GM18861 (cell line): ENCODE measurements around the gene ESRRA.

Experiments
- ATAC-seq: cut with Tn5 transposase; IDR thresholded peaks from one replicate; pipeline ENCODE4 v1.9.1; 2021; ENCODE audit not compliant: unreplicated experiment

ESRRA gene

DNA sequence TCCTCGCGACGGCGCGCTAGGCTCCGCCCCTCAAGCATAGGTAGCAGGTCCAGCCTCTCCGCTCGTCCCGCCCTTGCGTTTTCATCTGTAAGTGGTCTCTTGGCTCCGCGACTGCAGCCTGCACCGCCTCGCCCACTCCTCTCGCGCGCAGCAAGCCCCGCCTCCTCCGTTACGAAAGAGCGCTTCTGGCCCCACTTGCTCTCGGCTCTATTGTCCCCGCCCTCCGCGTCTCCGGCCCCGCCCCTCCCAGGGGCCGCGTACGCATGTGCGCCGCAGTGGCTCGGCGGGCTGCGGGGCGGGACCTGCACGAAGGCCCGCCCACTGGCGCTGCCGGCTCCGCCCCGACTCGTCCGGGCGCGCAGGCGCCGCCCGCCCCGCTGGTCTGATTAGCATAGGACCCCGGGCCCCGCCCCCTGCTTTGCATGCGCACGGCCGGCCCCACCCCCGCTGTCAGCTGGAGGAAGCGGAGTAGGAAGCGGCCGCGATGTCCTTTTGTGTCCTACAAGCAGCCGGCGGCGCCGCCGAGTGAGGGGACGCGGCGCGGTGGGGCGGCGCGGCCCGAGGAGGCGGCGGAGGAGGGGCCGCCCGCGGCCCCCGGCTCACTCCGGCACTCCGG, at the start of gene ESRRA:
Gene ESRRA, plus strand, starts transcription at position 450 of the 616 bp plus-strand sequence. CDS start 1,656 bp downstream, outside the sequence.
- peak; percentile 64 for ATAC-seq

DNA sequence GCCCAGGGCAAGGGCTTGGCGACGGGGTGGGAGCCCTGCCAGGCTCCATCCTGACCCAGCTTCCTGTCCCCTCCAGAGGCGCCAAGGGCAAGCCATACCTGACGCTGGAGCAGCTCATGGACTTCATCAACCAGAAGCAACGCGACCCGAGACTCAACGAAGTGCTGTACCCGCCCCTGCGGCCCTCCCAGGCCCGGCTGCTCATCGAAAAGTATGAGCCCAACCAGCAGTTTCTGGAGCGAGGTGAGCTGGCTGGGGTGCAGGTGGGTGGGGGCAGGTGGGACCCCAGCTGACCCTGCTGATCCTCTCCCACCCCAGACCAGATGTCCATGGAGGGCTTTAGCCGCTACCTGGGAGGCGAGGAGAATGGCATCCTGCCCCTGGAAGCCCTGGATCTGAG, 49.0 kb upstream of the ESRRA start:
- no peak for ATAC-seq

DNA sequence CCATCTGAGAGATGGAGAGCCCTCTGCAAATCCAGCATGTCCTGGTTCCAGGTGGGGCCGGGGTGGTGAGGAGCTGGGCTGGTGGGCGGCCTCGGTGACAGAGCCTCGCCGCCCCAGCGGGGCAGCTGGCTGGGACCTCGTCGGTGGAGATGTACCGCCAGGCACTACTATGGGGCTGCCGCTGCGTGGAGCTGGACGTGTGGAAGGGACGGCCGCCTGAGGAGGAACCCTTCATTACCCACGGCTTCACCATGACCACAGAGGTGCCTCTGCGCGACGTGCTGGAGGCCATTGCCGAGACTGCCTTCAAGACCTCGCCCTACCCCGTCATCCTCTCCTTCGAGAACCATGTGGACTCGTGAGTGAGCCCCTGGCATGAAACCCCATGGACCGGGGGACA, 47.0 kb upstream of the ESRRA start:
- ATAC-seq, result no peak

DNA sequence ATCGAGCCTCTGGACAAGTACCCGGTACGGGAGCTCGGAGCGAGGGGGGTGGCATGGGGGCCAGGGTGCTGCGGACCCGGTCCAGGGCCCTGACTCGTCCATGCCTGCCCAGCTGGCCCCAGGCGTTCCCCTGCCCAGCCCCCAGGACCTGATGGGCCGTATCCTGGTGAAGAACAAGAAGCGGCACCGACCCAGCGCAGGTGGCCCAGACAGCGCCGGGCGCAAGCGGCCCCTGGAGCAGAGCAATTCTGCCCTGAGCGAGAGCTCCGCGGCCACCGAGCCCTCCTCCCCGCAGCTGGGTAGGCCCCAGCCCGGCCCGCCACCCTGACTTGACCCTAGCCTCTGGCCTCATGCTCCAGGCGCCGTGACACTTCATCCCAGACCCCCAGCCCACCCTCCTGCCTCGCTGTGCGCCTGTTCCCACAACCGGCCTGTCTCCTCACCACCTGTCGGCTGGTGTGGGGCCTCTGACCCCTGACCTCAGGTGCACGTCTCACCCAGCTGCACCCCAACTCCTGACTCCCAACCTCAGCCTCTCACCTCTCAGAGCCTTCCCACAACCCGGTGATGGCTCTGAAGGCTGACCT, 46.3 kb upstream of the ESRRA start:
- no peak for ATAC-seq

DNA sequence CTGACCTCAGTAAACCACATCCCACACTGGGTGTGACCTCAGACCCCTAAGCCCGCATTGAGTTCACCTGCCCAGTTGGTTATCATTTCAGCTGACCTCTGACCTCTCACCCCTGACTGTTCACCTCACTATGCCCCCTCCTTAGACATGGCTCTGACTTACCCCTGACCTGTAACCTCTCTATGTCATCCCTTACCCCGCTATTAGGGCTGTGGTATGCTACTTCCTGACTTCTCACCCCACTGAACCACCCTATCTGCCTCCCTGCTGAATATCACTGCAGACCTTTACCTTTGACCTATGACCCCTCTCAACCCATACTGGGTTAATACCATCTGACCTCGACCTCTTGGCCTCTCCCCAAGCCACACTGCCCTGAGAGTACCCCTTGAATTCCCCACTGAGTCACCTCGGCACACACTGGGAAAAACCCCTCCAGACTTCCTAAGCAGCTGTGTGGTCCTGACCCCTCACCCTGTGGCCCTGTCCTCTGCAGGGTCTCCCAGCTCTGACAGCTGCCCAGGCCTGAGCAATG, 45.7 kb upstream of the ESRRA start:
- no peak for ATAC-seq

DNA sequence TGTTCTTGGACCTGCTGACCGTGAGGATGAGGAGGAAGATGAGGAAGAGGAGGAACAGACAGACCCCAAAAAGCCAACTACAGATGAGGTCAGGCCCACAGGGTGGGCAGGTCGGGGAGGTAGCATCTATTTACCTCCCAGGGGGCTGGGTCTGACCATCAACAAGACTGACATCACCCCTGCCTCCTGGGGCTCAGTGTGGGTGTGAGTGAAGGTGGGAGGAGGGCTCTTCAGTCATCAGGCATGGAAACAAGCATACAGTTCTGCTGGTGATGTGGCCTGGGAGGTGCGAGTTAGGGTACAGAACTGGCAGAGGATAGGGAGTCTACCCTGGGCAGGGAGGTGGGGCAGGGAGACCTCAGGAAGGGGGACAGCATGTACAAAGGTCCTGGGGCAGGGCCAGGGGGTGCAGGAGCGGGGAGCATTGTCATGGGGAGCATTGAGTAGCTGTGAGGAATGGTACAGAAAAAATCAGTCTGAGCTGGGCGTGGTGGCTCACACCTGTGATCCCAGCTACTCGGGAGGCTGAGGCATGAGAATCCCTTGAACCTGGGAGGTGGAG, 45.1 kb upstream of the ESRRA start:
- ATAC-seq, result no peak

DNA sequence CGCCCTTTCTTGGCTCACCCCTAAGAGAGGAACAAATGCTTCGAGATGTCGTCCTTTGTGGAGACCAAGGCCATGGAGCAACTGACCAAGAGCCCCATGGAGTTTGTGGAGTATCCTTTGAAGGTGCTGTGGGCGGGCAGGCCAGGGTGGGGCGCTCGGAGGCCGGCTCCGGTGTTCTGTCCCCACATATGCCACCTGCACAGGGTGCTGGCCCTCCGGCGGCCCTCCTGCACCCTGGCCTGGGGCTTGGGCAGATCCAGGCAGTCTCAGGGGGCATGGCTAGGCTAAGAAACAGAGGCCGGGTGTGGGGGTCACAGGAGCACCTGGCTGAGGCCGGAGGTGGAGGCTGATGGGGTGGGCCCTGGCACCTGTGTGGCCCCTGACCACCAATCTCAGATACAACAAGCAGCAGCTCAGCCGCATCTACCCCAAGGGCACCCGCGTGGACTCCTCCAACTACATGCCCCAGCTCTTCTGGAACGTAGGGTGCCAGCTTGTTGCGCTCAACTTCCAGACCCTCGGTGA, 43.7 kb upstream of the ESRRA start:
- ATAC-seq, result no peak

DNA sequence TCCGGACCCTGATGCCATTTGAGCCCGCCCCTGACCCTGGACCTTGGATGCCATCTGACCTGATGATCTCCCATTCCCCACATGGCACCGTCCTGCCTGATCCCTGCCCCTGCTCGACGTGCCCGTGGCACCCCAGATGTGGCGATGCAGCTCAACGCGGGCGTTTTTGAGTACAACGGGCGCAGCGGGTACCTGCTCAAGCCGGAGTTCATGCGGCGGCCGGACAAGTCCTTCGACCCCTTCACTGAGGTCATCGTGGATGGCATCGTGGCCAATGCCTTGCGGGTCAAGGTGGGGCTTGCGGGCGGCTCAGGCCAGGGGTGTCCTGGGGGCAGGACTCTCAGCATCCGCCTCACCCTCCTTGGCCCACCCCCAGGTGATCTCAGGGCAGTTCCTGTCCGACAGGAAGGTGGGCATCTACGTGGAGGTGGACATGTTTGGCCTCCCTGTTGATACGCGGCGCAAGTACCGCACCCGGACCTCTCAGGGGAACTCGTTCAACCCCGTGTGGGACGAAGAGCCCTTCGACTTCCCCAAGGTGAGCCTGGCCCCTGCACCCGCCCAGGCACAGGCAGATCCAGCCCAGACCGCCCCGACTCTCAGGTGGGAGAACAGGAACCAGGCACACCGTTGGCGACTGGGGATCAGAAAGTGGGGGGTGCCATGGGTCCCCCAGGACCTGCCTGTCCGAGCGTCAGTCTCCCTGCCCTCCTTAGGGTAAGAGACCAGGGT, 42.9 kb upstream of the ESRRA start:
- ATAC-seq, result no peak

DNA sequence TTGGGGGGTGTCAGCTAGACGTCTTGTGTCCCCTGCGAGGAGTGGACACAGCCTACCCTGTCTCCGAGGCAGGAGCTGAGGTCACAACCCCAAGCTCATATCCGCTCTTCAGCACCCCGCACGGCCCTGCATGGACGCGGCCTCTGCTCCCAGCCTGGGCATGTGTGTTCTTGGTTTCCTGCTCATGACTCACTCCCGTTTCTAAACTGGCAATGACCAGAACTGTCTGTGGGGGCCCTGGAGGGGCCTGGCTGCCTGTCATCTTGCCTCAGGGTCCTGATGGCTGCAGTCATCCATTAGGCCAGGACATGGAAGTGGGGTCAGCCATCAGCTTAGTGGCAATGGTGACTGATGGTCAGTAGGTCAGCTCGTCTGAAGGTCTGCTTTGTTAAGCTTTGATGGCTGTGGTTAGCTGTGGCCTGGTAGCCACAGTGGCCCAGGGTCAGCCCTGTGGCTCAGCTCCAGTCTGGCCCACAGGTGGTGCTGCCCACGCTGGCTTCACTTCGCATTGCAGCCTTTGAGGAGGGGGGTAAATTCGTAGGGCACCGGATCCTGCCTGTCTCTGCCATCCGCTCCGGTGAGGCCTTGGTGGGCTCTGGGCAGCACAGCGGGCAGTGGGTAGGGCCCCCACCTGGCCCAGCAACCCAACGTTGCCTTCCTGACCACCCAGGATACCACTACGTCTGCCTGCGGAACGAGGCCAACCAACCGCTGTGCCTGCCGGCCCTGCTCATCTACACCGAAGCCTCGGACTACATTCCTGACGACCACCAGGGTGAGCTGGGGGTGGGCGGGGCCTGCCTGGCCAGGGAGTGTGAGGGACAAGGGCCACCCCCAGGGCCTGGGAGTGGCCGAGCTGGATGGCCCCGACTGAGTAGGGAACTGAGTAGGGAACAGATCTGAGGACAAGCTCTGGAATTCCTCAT, 42.0 kb upstream of the ESRRA start:
- no peak for ATAC-seq

DNA sequence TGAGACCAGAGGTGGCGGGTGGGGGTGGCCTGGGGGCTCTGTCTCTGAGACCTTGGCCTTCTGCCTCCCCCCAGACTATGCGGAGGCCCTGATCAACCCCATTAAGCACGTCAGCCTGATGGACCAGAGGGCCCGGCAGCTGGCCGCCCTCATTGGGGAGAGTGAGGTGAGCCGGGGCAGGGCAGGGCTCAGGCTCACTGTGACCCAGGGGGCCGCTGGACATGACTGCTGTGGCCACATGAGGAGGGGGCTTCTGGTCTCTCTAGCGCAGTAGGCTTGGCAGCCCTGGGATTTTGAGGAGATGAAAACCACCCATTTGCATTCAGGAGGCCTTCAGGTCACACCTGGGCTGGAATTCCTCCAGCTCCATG, 41.4 kb upstream of the ESRRA start:
- no peak for ATAC-seq

DNA sequence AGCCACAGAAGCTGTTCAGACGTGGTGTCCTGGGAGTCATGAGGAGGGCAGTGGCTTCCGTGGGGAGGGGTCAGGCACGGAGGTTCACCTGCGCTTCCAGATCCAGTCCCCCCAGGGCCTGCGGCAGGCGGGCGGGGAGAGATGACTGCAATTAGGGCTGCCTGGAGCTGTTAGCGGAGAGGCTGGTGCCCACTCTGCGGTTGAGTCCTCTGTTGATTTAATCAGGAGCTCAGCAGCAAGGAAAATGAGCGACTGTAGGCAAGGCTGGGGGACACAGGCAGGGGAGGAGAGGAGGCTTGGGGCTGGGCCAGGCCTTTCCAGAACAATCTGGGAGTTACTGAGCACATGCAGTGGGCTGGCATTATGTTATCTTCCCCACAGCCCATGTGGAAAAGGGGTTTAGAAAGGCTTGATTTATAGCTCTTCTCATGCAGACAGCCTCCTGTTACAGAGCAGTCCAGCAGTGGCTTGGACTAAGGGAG, 40.9 kb upstream of the ESRRA start:
- no peak for ATAC-seq

DNA sequence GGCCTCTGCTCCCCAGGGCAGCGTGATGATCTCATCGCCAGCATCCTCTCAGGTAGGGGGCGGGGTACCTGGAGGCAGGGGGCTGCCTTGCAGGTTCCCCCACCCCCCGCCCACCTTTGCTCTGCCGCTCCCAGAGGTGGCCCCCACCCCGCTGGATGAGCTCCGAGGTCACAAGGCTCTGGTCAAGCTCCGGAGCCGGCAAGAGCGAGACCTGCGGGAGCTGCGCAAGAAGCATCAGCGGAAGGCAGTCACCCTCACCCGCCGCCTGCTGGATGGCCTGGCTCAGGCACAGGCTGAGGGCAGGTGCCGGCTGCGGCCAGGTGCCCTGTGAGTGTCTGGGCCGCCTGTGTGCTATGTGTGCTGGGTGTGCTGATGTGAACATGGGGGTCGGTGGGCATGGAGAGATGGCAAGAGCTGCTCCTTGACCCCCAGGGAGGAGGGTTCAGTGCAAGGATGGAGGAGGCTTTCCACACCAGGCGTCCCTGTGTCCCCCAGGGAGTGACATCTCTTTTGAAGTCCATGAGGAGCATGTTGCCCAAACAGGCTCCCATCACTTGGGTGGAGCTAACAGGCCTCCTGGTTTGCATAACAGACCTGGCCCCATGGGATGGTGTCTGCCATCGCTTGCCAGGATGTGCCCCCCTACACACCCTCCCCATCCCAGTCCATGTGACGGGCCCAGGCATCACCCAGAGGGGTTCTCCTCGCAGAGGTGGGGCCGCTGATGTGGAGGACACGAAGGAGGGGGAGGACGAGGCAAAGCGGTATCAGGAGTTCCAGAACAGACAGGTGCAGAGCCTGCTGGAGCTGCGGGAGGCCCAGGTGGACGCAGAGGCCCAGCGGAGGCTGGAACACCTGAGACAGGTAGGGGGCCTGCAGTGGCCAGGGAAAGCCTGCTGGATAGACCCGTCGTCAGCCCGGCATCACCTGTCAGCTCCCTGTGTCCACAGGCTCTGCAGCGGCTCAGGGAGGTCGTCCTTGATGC, 39.9 kb upstream of the ESRRA start:
- no peak for ATAC-seq

DNA sequence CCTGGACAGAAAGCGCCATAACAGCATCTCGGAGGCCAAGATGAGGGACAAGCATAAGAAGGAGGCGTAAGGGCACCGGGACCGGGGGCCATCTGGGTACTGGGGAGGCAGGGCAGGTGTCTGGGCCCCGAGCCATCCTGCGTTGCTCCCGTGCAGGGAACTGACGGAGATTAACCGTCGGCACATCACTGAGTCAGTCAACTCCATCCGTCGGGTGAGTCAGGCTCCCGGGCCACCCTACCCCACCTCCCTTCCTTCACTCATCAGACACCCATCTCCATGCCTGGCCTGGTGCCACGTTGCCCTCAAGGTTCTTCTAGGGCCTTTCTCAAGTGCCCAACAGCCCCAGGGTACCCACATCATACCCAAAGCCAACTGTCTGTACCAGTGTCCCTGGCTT, 39.0 kb upstream of the ESRRA start:
- ATAC-seq, result no peak

DNA sequence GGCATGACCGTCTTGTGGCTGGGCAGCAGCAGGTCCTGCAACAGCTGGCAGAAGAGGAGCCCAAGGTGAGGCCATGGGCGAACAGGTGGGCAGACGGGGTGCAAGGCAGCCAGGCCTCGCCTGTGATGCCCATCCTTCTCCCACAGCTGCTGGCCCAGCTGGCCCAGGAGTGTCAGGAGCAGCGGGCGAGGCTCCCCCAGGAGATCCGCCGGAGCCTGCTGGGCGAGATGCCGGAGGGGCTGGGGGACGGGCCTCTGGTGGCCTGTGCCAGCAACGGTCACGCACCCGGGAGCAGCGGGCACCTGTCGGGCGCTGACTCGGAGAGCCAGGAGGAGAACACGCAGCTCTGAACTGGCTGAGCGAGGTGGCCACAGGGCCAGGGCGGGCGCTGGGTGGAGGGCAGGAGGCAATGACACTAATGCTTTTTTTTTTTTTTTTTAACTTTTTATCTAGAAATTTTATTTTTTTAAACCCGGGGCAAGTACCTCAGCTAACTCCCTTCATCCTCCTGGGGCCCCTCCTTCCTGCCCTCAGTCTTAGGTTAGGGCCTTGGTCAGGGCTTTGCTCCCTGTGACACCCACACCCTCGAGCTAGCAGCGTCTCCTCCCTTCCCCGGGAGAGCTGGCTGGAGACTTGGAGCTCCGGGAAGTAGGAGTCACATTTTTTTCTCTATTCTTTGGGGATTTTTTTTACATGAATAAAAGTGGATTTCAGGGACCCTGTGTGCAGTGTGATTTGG, 37.9 kb upstream of the ESRRA start:
- no peak for ATAC-seq

DNA sequence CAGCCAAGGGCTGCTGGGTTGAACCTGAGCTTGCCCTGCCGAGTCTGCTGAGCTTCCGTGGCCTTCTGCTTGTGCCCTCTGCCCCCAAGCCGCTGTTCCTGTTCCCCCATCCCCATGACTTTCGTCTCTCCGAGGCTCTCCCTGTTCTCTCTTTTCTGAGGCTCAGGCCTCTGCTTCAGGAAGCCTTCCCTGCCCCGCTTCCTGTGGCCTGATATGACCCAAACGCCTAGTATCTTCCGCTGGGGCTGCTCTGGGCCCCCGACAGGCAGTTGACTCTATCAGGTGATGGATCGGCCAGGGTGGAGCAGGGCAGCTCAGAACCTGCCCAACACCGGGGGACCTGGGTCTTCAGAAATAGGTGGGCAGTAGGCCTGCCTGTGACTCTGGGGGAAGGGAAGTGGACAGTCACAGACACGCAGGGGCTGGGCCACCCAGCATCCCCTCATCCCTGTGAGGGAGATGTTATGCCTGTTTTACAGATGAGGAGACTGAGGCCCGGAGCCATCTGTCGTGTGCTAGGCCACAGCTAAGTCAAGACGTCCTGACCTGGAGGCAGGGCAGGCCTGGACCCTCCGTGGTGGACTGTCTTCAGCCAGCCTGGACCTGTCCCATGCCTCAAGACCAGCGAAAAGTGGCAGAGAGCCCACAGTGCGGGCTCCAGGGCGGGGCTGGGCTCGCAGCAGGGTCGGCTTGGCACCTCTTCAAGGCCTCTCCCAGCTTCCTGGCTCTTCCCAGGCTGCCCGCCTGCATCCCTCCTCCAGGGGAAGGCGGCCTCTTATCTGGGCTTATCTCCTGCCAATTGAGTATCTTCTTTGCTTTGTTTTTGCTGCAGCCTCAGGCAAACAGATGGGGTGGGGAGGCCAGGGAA, 37.1 kb upstream of the ESRRA start:
- ATAC-seq, result no peak

DNA sequence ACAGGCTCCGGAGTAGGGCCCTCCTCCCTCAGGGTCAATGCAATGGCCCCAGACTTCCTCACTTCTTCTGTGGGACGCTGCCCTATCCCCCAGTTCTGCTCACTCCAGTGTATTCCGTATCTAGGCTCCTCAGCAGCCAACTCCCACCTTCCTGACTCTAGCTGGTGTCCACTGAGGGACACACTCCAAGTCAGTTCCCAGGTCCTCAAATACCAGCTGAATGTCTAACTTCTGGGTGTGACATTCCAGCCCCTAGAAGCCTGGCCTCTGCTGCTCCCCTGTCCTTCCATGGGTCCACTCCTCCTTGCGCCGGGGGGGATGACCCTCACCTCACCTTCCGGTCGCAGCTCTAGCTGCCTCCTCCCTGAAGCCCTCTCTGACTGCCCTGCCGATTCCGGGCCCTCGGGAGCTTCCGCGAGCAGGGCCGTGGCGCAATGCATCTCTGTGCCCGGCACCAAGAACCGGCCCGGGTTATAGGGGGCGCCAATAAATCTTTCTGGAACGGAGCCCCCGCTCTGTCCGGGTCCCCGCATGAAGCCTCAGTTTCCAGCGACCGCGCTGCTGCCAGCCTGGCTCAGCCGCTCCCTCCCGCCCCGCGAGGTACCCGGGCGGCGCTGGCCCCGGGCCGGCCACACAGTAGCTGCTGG, 36.3 kb upstream of the ESRRA start:
- peak; percentile 17 for ATAC-seq

DNA sequence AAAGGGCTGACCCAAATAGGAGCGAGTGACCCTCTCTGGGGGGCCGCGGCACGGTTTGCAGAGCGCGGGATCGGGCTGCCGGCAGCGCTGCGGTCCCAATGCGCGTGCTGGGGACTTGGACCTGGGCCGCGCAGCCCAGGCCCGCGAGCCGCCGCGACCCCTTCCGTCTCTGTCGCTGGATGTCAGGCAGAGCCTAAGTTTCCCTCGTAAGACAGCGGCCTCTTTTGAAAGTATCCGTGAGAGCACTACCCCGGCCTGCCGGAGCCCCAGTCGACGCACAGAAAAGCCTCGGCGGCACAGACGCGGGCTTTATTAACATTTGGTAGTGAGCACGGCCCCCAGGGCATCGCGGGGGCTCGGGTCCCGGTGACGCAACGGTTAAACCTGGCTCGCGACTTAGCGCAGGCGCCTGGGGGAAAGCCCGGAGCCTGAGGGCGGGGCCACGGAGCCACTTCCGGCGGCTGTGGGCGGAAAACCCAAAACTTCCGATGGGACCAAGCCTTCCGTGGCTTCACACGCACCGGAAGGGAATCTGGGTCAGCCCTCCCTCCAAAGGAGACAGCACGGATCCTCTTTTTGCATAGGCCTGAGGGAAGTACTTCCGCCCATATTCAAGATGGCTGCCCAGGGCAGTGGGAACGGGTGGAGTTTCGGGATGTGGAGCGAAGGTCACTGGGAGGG, 35.6 kb upstream of the ESRRA start:
- ATAC-seq, result peak; percentile 50
